Common myeloid progenitor, CD34-positive (primary cell): ENCODE measurements around the gene SLIT3.

Experiments
- CTCF ChIA-PET: fragments of 350-600 bp; sonication (Branson Sonifier 250); formaldehyde crosslinking; loops from one replicate; lab custom pipeline; 2021; ENCODE audit warnings: antibody characterized with exemption; lab: Charles Lee
- POLR2A ChIA-PET: fragments of 350-600 bp; sonication (Branson Sonifier 250); formaldehyde crosslinking; loops from one replicate; lab custom pipeline; 2021; ENCODE audit warnings: antibody characterized with exemption; lab: Charles Lee
- DNase-seq, 3 donors: peaks; one replicate each; pipeline versions ENCODE4 v3.0.0 to v3.0.0-alpha.2; 2013
- H3K27ac ChIP-seq, 2 experiments: 1 replicate in 1 of 2; 2 replicates in 1 of 2; pipeline ENCODE4 v1.7.0; 2013; ENCODE audit warnings: inconsistent platforms in 2 of 2, low read length in 2 of 2, mild to moderate bottlenecking in 2 of 2, low read depth in 1 of 2, moderate library complexity in 1 of 2; ENCODE audit not compliant: severe bottlenecking in 2 of 2, insufficient read depth in 1 of 2, poor library complexity in 1 of 2
- H3K27me3 ChIP-seq, 5 experiments: replicated peaks in 2 of 5; 1 replicate in 3 of 5; 2 replicates in 2 of 5; pipeline versions ENCODE4 v1.6.1 to v1.7.0; 2013; ENCODE audit warnings: low read length in 4 of 5, mild to moderate bottlenecking in 2 of 5, moderate library complexity in 2 of 5, inconsistent platforms in 1 of 5; ENCODE audit not compliant: insufficient read depth in 5 of 5, control insufficient read depth in 4 of 5
- H3K36me3 ChIP-seq, 4 experiments: 1 replicate in 2 of 4; 2 replicates in 2 of 4; pipeline versions ENCODE4 v1.6.1 to v1.7.0; 2013; ENCODE audit warnings: low read length in 3 of 4, control low read depth in 1 of 4, mild to moderate bottlenecking in 1 of 4; ENCODE audit not compliant: control insufficient read depth in 4 of 4, insufficient read depth in 4 of 4
- H3K4me1 ChIP-seq, 4 experiments: 1 replicate in 3 of 4; 2 replicates in 1 of 4; pipeline versions ENCODE4 v1.6.1 to v1.7.1; 2013; ENCODE audit warnings: low read length in 3 of 4, mild to moderate bottlenecking in 3 of 4, control low read depth in 1 of 4, inconsistent platforms in 1 of 4, moderate library complexity in 1 of 4; ENCODE audit not compliant: control insufficient read depth in 4 of 4, insufficient read depth in 4 of 4; ENCODE audit errors: control extremely low read depth in 1 of 4
- H3K4me3 ChIP-seq, 7 experiments: 1 replicate in 4 of 7; 2 replicates in 3 of 7; pipeline versions ENCODE4 v1.5.1 to v1.7.0; 2013; ENCODE audit warnings: mild to moderate bottlenecking in 7 of 7, low read length in 6 of 7, moderate library complexity in 6 of 7, inconsistent platforms in 2 of 7, low read depth in 2 of 7, control low read depth in 1 of 7; ENCODE audit not compliant: insufficient read depth in 4 of 7, control insufficient read depth in 1 of 7; ENCODE audit errors: extremely low read depth in 1 of 7
- H3K9me3 ChIP-seq, 5 experiments: 1 replicate in 4 of 5; 2 replicates in 1 of 5; pipeline versions ENCODE4 v1.6.1 to v1.7.1; 2013; ENCODE audit warnings: low read length in 4 of 5, mild to moderate bottlenecking in 2 of 5, inconsistent platforms in 1 of 5, low read depth in 1 of 5, moderate library complexity in 1 of 5; ENCODE audit not compliant: control insufficient read depth in 4 of 5, insufficient read depth in 2 of 5; ENCODE audit errors: control extremely low read depth in 1 of 5
- WGBS: methylation state at CpG from one replicate; pipeline ENCODE4 v1.1.5; 2013; ENCODE audit not compliant: insufficient coverage; 5-methylcytosine and 5-hydroxymethylcytosine counted together

SLIT3 gene

DNA sequence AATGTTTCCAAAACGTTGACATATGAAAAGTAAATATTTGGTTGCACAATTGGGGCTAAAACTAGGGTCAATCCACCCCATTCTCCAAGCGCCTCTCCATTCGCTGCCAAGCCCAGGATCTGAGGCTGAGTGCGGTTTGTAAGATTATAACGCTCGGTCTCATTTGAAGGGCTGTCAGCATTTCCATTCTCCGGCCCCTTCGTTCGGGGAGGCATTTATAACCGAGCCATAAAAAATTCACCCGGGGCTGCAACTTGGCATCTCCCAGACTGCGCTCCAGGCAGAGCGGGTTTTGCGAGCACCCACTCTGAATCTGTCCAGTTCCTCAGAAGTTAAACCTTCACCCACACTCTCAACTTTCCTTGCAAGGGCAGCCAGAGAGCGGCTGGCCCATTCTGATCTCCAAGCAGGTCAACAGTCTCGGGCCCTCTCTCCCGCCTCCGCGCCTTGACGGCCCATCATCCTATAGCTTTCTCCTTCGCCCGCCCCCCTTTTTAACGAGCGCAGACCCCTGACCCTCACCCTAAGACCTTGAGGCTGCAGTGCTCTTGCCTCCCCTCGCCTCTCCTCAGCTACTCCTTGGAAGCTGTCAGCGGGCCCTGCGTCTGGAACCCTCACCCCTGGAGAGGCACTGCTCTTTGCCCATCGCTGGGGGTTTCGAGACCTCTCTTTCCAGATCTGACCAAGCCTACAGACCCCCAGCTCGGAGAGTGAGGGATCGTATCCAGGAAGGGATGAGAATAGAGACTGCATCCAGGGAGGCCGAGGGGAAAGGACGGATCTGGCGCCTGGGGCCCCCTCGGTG, 1.1 kb downstream of the SLIT3 start:
- H3K9me3 ChIP-seq, result no peaks in the 10 kb centered on the region
- 16% methylated on average over 35 of the region's 35 CpGs for WGBS
- DNase-seq, result no peak
- H3K27ac ChIP-seq, result no peak overlapping the region
- POLR2A ChIA-PET, result no interaction called here
- peaks cover 14 to 96% (median 36%) of the 10 kb centered on the region in 5 experiments for H3K27me3 ChIP-seq
- no peak overlapping the region for H3K4me3 ChIP-seq
- peaks cover 0 to 22% (median 6%) of the 10 kb centered on the region in 4 experiments for H3K4me1 ChIP-seq
- H3K36me3 ChIP-seq, result no peaks in the 10 kb centered on the region
- CTCF ChIA-PET, result no interaction called here

DNA sequence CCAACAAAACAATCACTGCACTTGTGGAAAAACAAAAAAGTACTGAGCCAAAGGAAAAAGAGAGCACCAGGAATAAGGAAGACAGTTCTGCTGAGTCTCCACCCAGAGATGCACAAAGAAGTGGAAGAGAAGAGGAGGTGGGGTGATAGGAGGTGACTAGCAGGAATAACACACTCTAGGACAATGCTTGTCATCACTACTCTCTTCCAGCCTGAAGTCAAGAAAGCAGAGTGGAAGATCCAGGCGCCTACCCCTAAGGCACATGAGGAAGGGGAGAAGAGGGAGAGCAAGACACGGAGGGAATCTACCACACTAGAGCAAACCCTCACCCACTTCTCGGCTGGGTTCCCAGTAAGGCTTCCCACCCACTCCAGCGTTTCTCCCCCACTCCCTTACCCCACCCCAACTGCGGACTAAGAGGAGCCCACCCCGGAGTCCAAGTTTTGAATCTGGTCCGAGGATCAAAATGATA, 1.7 kb downstream of the SLIT3 start:
- peaks cover 14 to 90% (median 35%) of the 10 kb centered on the region in 5 experiments for H3K27me3 ChIP-seq
- ChIA-PET CTCF (no interaction called here), POLR2A (no interaction called here)
- no peak overlapping the region for H3K27ac ChIP-seq
- H3K36me3 ChIP-seq, result no peaks in the 10 kb centered on the region
- H3K9me3 ChIP-seq, result no peaks in the 10 kb centered on the region
- DNase-seq, result no peak
- no peak overlapping the region for H3K4me3 ChIP-seq
- whole genome bisulfite sequencing, result 72% methylated on average over 4 of the region's 7 CpGs
- peaks cover 0 to 22% (median 6%) of the 10 kb centered on the region in 4 experiments for H3K4me1 ChIP-seq

DNA sequence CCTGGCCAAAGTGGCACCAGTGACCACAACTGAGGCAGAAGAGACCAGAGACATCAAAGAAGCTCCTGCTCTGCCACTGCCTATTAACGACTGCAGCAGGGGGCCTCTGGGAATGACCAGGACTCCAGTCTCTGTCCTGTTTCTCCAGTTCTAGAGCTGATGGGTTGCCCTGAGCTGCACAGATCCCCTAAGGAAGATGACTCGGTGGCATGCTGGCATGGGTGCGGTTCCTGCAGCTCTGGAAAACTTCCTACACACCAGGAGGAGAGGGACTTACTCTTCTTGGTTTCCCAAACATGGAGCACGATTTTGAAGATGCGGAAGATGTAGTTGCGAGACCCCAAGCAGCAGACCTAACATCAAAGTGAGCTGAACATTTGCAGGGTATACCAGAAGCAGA, 2.7 kb downstream of the SLIT3 start:
- Histone ChIP-seq H3K36me3 (no peaks in the 10 kb centered on the region), H3K27ac (no peak overlapping the region), H3K9me3 (no peaks in the 10 kb centered on the region), H3K4me1 (peaks cover 0 to 22% (median 6%) of the 10 kb centered on the region in 4 experiments), H3K27me3 (peaks cover 13 to 79% (median 32%) of the 10 kb centered on the region in 5 experiments), H3K4me3 (no peak overlapping the region)
- 95% methylated on average over 6 of the region's 6 CpGs for WGBS
- ChIA-PET POLR2A (no interaction called here), CTCF (no interaction called here)
- no peak for DNase-seq

DNA sequence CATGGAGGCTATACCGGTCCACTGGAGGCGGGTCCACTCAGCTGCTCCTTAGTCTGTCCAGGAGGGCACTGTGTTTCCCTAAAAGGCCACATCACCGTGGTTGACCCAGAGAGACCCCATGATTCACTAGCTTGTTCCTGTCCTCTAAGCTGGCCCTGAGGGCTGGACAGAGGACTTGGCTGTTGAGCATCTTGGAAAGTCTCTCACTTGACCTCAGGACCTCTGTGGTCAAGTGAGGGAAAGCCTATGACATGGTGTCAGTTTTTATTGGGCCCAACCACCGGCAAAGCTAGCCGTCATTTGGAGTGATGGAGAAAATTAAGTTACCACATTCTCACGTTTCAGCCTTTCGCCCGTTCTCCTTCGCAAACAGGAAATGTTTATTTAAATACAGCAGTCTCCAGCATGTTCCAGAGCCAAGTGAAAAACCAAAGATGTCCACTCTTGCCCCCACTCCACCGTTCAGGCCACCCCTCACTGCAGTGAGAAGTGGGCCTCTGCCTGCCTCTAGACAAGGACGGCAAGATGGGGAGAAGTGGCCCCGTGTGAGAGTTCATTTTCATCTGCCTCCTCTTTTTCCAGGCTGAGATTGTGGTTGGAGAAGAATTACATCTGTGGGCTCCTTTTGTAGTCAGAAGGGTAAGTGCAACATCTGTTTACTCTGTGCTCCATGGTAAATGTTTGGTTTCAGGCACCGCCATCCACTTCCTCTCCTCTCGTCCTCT, 4.4 kb downstream of the SLIT3 start:
- Histone ChIP-seq H3K9me3 (no peaks in the 10 kb centered on the region), H3K27ac (no peak overlapping the region), H3K36me3 (no peaks in the 10 kb centered on the region), H3K4me1 (peaks cover 0 to 13% (median 5%) of the 10 kb centered on the region in 4 experiments), H3K4me3 (no peak overlapping the region), H3K27me3 (peaks cover 5 to 66% (median 21%) of the 10 kb centered on the region in 5 experiments)
- WGBS, result 69% methylated on average over 10 of the region's 14 CpGs
- POLR2A ChIA-PET, result no interaction called here
- DNase-seq, result no peak
- CTCF ChIA-PET, result no interaction called here

- Histone ChIP-seq H3K4me1 (peaks cover 0 to 1% (median 0%) of the 10 kb centered on the region in 4 experiments), H3K27ac (no peak overlapping the region), H3K36me3 (no peaks in the 10 kb centered on the region), H3K4me3 (no peak overlapping the region), H3K27me3 (peaks cover 5 to 55% (median 15%) of the 10 kb centered on the region in 5 experiments), H3K9me3 (no peaks in the 10 kb centered on the region)
- DNase-seq, result no peak
- ChIA-PET POLR2A (no interaction called here), CTCF (no interaction called here)
- 85% methylated on average over 6 of the region's 8 CpGs for WGBS
Measured at GRCh38 chr5:169295306-169295705, 5.6 kb downstream of the SLIT3 start.

DNA sequence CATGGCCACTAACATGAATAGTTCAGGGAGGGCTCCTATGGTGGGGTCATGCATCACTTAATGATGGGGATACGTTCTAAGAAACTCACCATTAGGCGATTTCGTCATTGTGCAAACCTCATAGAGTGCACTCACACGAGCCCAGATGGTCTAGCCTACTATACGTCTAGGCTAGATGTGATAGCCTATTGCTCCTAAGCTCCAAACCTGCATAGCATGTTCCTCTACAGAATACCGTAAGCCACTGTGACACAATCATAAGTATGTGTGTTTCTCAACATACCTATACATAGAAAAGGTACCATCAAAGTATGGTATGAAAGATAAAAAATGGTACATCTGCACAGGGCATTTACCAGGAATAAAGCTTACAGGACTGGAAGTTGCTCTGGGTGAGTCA, 6.3 kb downstream of the SLIT3 start:
- 94% methylated on average over 5 of the region's 6 CpGs for WGBS
- peaks cover 5 to 48% (median 11%) of the 10 kb centered on the region in 5 experiments for H3K27me3 ChIP-seq
- no peaks in the 10 kb centered on the region for H3K36me3 ChIP-seq
- POLR2A ChIA-PET, result no interaction called here
- no peaks in the 10 kb centered on the region for H3K4me1 ChIP-seq
- H3K9me3 ChIP-seq, result no peaks in the 10 kb centered on the region
- no peak overlapping the region for H3K4me3 ChIP-seq
- no peak overlapping the region for H3K27ac ChIP-seq
- CTCF ChIA-PET, result interaction anchor here (0.9 kb wide), 1 partner anchor 9 kb away, joined by 3 read pairs; no protein-coding TSS in a partner anchor
- no peak for DNase-seq

GRCh38 chr5:169291877-169292276, 9.1 kb downstream of the SLIT3 start:
- Histone ChIP-seq H3K9me3 (no peaks in the 10 kb centered on the region), H3K27me3 (peaks cover 0 to 24% (median 5%) of the 10 kb centered on the region in 5 experiments), H3K27ac (no peak overlapping the region), H3K4me1 (no peaks in the 10 kb centered on the region), H3K4me3 (no peak overlapping the region), H3K36me3 (no peaks in the 10 kb centered on the region)
- DNase-seq, result no peak
- POLR2A ChIA-PET, result no interaction called here
- CTCF ChIA-PET, result no interaction called here
- WGBS, result 100% methylated on average over 1 of the region's 4 CpGs
